ENCODE measurements around the gene PHLDA2. TPM values are rescaled to one million over a fixed set of nuclear protein-coding genes. Genes with fewer than 3 reads are reported as not detected.

The PHLDA2 gene
- total RNA-seq, 2 experiments from 2014 or later, result 0.16 to 0.34 TPM

DNA sequence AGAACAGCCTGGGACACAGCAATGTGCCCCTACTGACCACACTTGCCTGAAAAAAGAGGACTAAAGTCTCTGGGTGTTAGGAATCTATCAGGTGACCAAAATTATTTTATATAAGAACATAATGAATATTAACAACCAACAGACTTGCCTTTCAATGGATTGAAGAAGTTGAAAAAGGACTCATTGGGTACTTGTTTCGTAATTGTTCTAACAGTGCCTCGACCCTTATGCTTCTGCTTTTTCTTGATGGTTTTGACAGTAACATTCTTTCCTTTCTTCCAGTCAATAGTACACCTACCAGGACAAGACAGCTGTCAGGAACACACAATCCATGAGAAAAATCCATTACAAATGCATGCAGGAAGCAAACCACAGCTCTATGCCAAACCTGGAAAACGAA is 29.0 kb upstream of the PHLDA2 start:
- intact Hi-C loops (cut with micrococcal nuclease; ENCODE audit: unreplicated experiment), result no loop called here
- H2AFZ ChIP-seq (ENCODE audit: low read length), result no peak overlapping the region
- H3K9me2 ChIP-seq (ENCODE audit: insufficient read depth, low read length), result no peaks in the 10 kb centered on the region
- ChIA-PET POLR2A (no interaction called here), CTCF (ENCODE audit: unreplicated experiment) (no interaction called here)
- no peak overlapping the region for H3K4me3 ChIP-seq (ENCODE audit: low read depth, low read length, poor library complexity, severe bottlenecking)
- H3K4me1 ChIP-seq (ENCODE audit: insufficient read depth, low read length, poor library complexity, severe bottlenecking), result peaks cover 10% of the 10 kb centered on the region
- no peak for DNase-seq (ENCODE audit: low spot score)
- TF ChIP-seq CTCF (conservative IDR thresholded peaks at IDR 0.05; ENCODE audit: low read length) (no peak), EZH2phosphoT487 (IDR thresholded peaks at IDR 0.05; ENCODE audit: borderline replicate concordance, low read depth, low read length) (no peak)
- H3K79me2 ChIP-seq (ENCODE audit: insufficient read depth, low read depth, low read length), result peaks cover 13% of the 10 kb centered on the region; the same call in 1 of the 2 replicates
- H3K27ac ChIP-seq (ENCODE audit: low read depth, low read length, poor library complexity, severe bottlenecking), result no peak overlapping the region
- no TSS peak for BruUV-seq (replicated peaks)
- no peaks in the 10 kb centered on the region for H4K20me1 ChIP-seq (ENCODE audit: insufficient read depth, low read length)
- peaks cover 97% of the 10 kb centered on the region for H3K36me3 ChIP-seq (ENCODE audit: insufficient read depth, low read length)
- H3K4me2 ChIP-seq (ENCODE audit: low read length), result no peak overlapping the region
- no peaks in the 10 kb centered on the region for H3K9me3 ChIP-seq (ENCODE audit: low read length)

DNA sequence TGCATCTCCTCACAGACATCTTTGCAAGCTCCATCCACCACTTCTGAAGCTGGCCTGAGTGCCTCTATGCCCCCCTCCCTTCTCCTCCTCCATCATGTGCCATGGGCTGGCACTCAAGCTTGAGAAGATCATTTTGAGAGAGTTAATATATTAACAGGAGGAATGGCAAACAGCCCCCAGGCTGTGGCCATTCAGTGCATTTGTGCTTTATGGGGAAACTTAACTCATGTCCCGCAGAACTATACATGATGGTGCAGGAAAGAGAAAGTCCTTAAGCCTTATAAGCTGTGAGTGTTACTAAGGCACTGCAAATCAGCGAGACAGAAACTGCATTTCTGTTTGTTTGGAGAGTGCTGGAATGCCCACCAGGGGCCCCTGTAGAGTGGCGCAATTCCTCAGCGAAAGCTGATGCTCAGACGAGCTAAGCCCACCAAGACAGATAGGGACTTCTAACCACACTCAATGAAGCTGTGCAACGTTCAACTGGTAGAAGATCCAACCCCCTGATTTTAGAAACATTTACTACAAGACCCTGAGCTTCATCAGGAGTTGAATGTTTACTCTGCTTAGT is 26.8 kb upstream of the PHLDA2 start:
- Histone ChIP-seq H3K4me3 (ENCODE audit: low read depth, low read length, poor library complexity, severe bottlenecking) (no peak overlapping the region), H2AFZ (ENCODE audit: low read length) (no peak overlapping the region), H3K27ac (ENCODE audit: low read depth, low read length, poor library complexity, severe bottlenecking) (no peak overlapping the region), H4K20me1 (ENCODE audit: insufficient read depth, low read length) (no peaks in the 10 kb centered on the region), H3K4me2 (ENCODE audit: low read length) (no peak overlapping the region), H3K36me3 (ENCODE audit: insufficient read depth, low read length) (peaks cover 100% of the 10 kb centered on the region), H3K79me2 (ENCODE audit: insufficient read depth, low read depth, low read length) (no peaks in the 10 kb centered on the region; the same call in 1 of the 2 replicates), H3K4me1 (ENCODE audit: insufficient read depth, low read length, poor library complexity, severe bottlenecking) (peaks cover under 1% of the 10 kb centered on the region), H3K9me2 (ENCODE audit: insufficient read depth, low read length) (no peaks in the 10 kb centered on the region), H3K9me3 (ENCODE audit: low read length) (no peaks in the 10 kb centered on the region)
- BruUV-seq (replicated peaks), result no TSS peak
- TF ChIP-seq CTCF (conservative IDR thresholded peaks at IDR 0.05; ENCODE audit: low read length), result no peak
- no peak for TF ChIP-seq EZH2phosphoT487 (IDR thresholded peaks at IDR 0.05; ENCODE audit: borderline replicate concordance, low read depth, low read length)
- intact Hi-C loops (cut with micrococcal nuclease; ENCODE audit: unreplicated experiment), result no loop called here
- CTCF ChIA-PET (ENCODE audit: unreplicated experiment), result interaction anchor here (1.0 kb wide), 1 partner anchor 19 kb away, joined by 4 read pairs; no protein-coding TSS in a partner anchor
- DNase-seq (ENCODE audit: low spot score), result no peak
- POLR2A ChIA-PET, result no interaction called here

GRCh38 chr11:2954263-2954662 is 25.0 kb upstream of the PHLDA2 start:
- BruUV-seq (replicated peaks), result no TSS peak
- no peak overlapping the region for H2AFZ ChIP-seq (ENCODE audit: low read length)
- TF ChIP-seq CTCF (conservative IDR thresholded peaks at IDR 0.05; ENCODE audit: low read length), result no peak
- no peak for TF ChIP-seq EZH2phosphoT487 (IDR thresholded peaks at IDR 0.05; ENCODE audit: borderline replicate concordance, low read depth, low read length)
- intact Hi-C loops (cut with micrococcal nuclease; ENCODE audit: unreplicated experiment), result no loop called here
- H3K27ac ChIP-seq (ENCODE audit: low read depth, low read length, poor library complexity, severe bottlenecking), result no peak overlapping the region
- no peak overlapping the region for H3K4me2 ChIP-seq (ENCODE audit: low read length)
- no peak overlapping the region for H3K4me3 ChIP-seq (ENCODE audit: low read depth, low read length, poor library complexity, severe bottlenecking)
- no peaks in the 10 kb centered on the region for H3K9me3 ChIP-seq (ENCODE audit: low read length)
- H3K4me1 ChIP-seq (ENCODE audit: insufficient read depth, low read length, poor library complexity, severe bottlenecking), result no peaks in the 10 kb centered on the region
- CTCF ChIA-PET (ENCODE audit: unreplicated experiment), result no interaction called here
- H3K79me2 ChIP-seq (ENCODE audit: insufficient read depth, low read depth, low read length), result no peaks in the 10 kb centered on the region; the same call in 1 of the 2 replicates
- peaks cover 100% of the 10 kb centered on the region for H3K36me3 ChIP-seq (ENCODE audit: insufficient read depth, low read length)
- no peak for DNase-seq (ENCODE audit: low spot score)
- POLR2A ChIA-PET, result no interaction called here
- no peaks in the 10 kb centered on the region for H3K9me2 ChIP-seq (ENCODE audit: insufficient read depth, low read length)
- no peaks in the 10 kb centered on the region for H4K20me1 ChIP-seq (ENCODE audit: insufficient read depth, low read length)

Measured in OCI-LY7 (cell line).